SK-N-MC (cell line): ENCODE results near the gene ZBTB46.
A peak's percentile ranks its signal among the peaks of the same experiment; 100 is the strongest.

ENCODE experiments used
- EZH2 ChIP-seq: fragments of 200-600 bp; sonication (generic); IDR thresholded peaks from one replicate; pipeline ENCODE4 v1.6.1; 2017; ENCODE audit warnings: antibody characterized with exemption
- POLR2AphosphoS5 ChIP-seq: IDR thresholded peaks from 2 replicates; pipeline ENCODE4 v1.6.1; 2012; ENCODE audit warnings: mild to moderate bottlenecking, low read depth, low read length, borderline replicate concordance

DNA sequence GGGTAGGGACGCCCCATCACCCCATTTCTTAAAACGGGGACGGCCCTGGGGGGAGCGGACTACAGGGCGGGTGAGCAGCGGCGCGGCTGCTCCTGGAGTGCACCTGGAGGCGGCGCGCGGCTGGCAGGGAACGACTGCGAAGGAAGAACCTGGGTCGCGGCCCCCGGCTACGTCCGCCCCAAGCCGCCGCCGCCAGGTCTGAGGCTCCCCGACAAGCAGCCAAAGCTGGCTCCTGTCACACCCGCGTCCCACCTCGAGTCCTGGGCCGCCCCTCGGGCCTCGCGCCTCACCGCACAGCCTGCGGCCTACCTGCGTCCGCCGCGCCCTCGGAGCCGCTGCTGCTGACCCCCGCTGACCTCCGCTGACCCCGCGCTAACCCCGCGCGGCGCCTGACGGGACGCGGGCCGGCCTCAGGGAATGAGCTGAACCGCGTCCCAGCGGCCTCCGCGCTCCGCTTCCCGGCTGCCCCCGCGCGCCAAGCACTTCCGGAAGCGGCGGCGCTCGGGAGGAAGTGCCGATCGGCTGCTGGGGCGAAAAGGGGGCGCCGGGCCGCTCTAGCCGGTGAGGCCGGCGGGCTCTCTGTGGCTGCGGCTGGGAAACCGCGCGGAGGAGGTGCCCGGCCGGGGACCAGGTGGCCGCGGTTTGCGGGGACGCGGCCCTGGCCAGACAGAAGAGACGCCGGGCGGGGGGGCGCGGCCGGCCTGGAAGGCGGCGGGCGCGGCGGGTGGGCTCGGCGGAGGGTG is 123.3 kb downstream of the ZBTB46 start, which contains the start of the genes ARFRP1 and ZGPAT:
- peak; percentile 77 for TF ChIP-seq POLR2AphosphoS5
- no peak for TF ChIP-seq EZH2
